Measurements from ENCODE around the gene ZNF385A. TPM values are rescaled to one million over a fixed set of nuclear protein-coding genes. Genes with fewer than 3 reads are reported as not detected.
A peak's percentile ranks its signal among the peaks of the same experiment; 100 is the strongest.

ZNF385A gene
- total and polyA plus RNA-seq, 9 of the 15 experiments (the other 6 are each of a cell fraction or from before 2014, with no cell fraction given) = 1.0 to 111 (median 7.7) TPM

- no peak for TF ChIP-seq HNRNPL (IDR thresholded peaks at IDR 0.05; ENCODE audit: low read depth, low read length)
- no peak for TF ChIP-seq CBX2 (IDR thresholded peaks at IDR 0.05; ENCODE audit: insufficient read depth, low read length, poor library complexity, severe bottlenecking)
- TF ChIP-seq GABPB1 (CRISPR knock-in tag; IDR thresholded peaks at IDR 0.05) = 0 out of 2 replicates have a peak, but pooled peaks have one; percentile 28
- no peak for TF ChIP-seq NFATC3 (IDR thresholded peaks at IDR 0.05)
- TF ChIP-seq KLF13 (tag; IDR thresholded peaks at IDR 0.05; ENCODE audit: borderline replicate concordance, low read depth) = no peak
- TF ChIP-seq NR1H2 (CRISPR knock-in tag; IDR thresholded peaks at IDR 0.05) = no peak
- TF ChIP-seq MITF (IDR thresholded peaks at IDR 0.05) = no peak
- TF ChIP-seq GATAD2B (IDR thresholded peaks at IDR 0.05; ENCODE audit: borderline replicate concordance) = no peak
- TF ChIP-seq ZKSCAN8 (CRISPR knock-in tag; IDR thresholded peaks at IDR 0.05) = no peak
- no peak for TF ChIP-seq GABPA (tag; conservative IDR thresholded peaks at IDR 0.05; ENCODE audit: low read depth)
- no peak for TF ChIP-seq NR2C1 (IDR thresholded peaks at IDR 0.05)
- TF ChIP-seq NR2C1 (tag; IDR thresholded peaks at IDR 0.05) = no peak
- no peak for TF ChIP-seq ZNF695 (CRISPR knock-in tag; IDR thresholded peaks at IDR 0.05)
- TF ChIP-seq RBM17 (IDR thresholded peaks at IDR 0.05; ENCODE audit: borderline replicate concordance, low read depth, low read length) = no peak
- TF ChIP-seq YY1 (IDR thresholded peaks at IDR 0.05; ENCODE audit: borderline replicate concordance in 1 of 3, control insufficient read depth in 1 of 3, extremely low read depth in 1 of 3, insufficient read depth in 3 of 3, insufficient read length in 1 of 3, insufficient replicate concordance in 2 of 3, low read depth in 1 of 3, low read length in 2 of 3) = peak in 1 of 3 experiments; percentile 20
- no peak for TF ChIP-seq SAFB (IDR thresholded peaks at IDR 0.05; ENCODE audit: borderline replicate concordance, low read depth, low read length)
- TF ChIP-seq ZBTB9 (CRISPR knock-in tag; IDR thresholded peaks at IDR 0.05) = no peak
- TF ChIP-seq HINFP (tag; conservative IDR thresholded peaks at IDR 0.05; ENCODE audit: low read depth) = no peak
- no peak for TF ChIP-seq TAF15 (IDR thresholded peaks at IDR 0.05; ENCODE audit: low read depth, low read length)
- no peak for TF ChIP-seq ZNF766 (CRISPR knock-in tag; conservative IDR thresholded peaks at IDR 0.05)
- TF ChIP-seq PRDM10 (IDR thresholded peaks at IDR 0.05; ENCODE audit: partially characterized antibody) = peak; percentile 83
These were observed at the start of gene ZNF385A (continued) for GRCh38 chr12:54384591-54385041.
